8988T (cell line): Measurements from ENCODE around the gene PRDM4.
"Not testable (repeated sequence)": the region's sequence is repeated elsewhere in the genome, so short reads cannot be mapped to it uniquely, and the experiment has no call there.

Source experiments
- DNase-seq: peaks from one replicate; pipeline ENCODE4 v3.0.0; 2011

PRDM4 gene

GRCh38 chr12:107774349-107775029 is 13.6 kb upstream of the PRDM4 start, which contains the start of gene ASCL4:
TSS of gene ASCL4 (plus strand) at chr12:107774704. CDS start at chr12:107775219, 515 bp downstream.
- DNase-seq, result no peak

GRCh38 chr12:107767466-107767865 is 6.5 kb upstream of the PRDM4 start:
- no peak for DNase-seq

GRCh38 chr12:107765316-107765715 is 4.4 kb upstream of the PRDM4 start:
- no peak for DNase-seq

- DNase-seq, result no peak
Observed at GRCh38 chr12:107764626-107765025, 3.7 kb upstream of the PRDM4 start.

GRCh38 chr12:107762874-107763273 is 1.9 kb upstream of the PRDM4 start:
- no peak for DNase-seq

- DNase-seq, result no peak
Observed at GRCh38 chr12:107761502-107761904, 566 bp upstream of the PRDM4 start.

- DNase-seq, result no peak
Observed at GRCh38 chr12:107760207-107760808, 629 bp downstream of the PRDM4 start.

- no peak for DNase-seq
Observed at GRCh38 chr12:107759410-107759809, 1.5 kb downstream of the PRDM4 start.

- peak; percentile 20 for DNase-seq
Observed at GRCh38 chr12:107749083-107749482, 11.9 kb downstream of the PRDM4 start.

GRCh38 chr12:107748472-107748871 is 12.5 kb downstream of the PRDM4 start:
- no peak for DNase-seq

GRCh38 chr12:107736914-107737313 is 24.0 kb downstream of the PRDM4 start:
- DNase-seq, result no peak

- no peak for DNase-seq
Observed at GRCh38 chr12:107735763-107736162, 25.2 kb downstream of the PRDM4 start.

- no peak for DNase-seq
Observed at GRCh38 chr12:107734139-107734538, 26.8 kb downstream of the PRDM4 start.

GRCh38 chr12:107732365-107732764 is 28.6 kb downstream of the PRDM4 start:
- DNase-seq, result no peak

GRCh38 chr12:107731366-107731765 is 29.6 kb downstream of the PRDM4 start:
- no peak for DNase-seq

- no peak for DNase-seq
Observed at GRCh38 chr12:107730618-107731341, 30.2 kb downstream of the PRDM4 start.

- not testable (repeated sequence) for DNase-seq
Observed at GRCh38 chr12:107727742-107728141, 33.2 kb downstream of the PRDM4 start.

- not testable (repeated sequence) for DNase-seq
Observed at GRCh38 chr12:107727327-107727726, 33.6 kb downstream of the PRDM4 start.

- no peak for DNase-seq
Observed at GRCh38 chr12:107718606-107719005, 42.3 kb downstream of the PRDM4 start.

- no peak for DNase-seq
Observed at GRCh38 chr12:107715780-107716179, 45.2 kb downstream of the PRDM4 start.

GRCh38 chr12:107705522-107705921 is 55.4 kb downstream of the PRDM4 start:
- not testable (repeated sequence) for DNase-seq

- no peak for DNase-seq
Observed at GRCh38 chr12:107704041-107704440, 56.9 kb downstream of the PRDM4 start.

- no peak for DNase-seq
Observed at GRCh38 chr12:107702106-107702505, 58.8 kb downstream of the PRDM4 start.

- DNase-seq, result not testable (repeated sequence)
Observed at GRCh38 chr12:107695772-107696171, 65.2 kb downstream of the PRDM4 start.
